Skeletal muscle cell (primary cell): ENCODE data around the gene BCAS3.
A peak's percentile ranks its signal among the peaks of the same experiment; 100 is the strongest.

Source experiments
- DNase-seq: peaks from one replicate; pipeline ENCODE4 v3.0.0-alpha.2; 2010; ENCODE audit warnings: low read depth
- H3K4me3 ChIP-seq: 2 replicates; pipeline ENCODE4 v1.5.1; 2011; ENCODE audit warnings: low read depth, mild to moderate bottlenecking, control low read depth, low read length, moderate library complexity

BCAS3 gene

GRCh38 chr17:61199431-61200338, 522.0 kb downstream of the BCAS3 start:
- no peak for DNase-seq
- H3K4me3 ChIP-seq, result no peak overlapping the region

- no peak overlapping the region for H3K4me3 ChIP-seq
Measured at GRCh38 chr17:61200339-61200715, 522.7 kb downstream of the BCAS3 start.

GRCh38 chr17:61201211-61201610, 523.6 kb downstream of the BCAS3 start:
- H3K4me3 ChIP-seq, result no peak overlapping the region

More at GRCh38 chr17:61200339-61200715, 522.7 kb downstream of the BCAS3 start:
- DNase-seq, result no peak

GRCh38 chr17:61202564-61202963, 524.9 kb downstream of the BCAS3 start:
- no peak overlapping the region for H3K4me3 ChIP-seq
- DNase-seq, result no peak

More at GRCh38 chr17:61201211-61201610, 523.6 kb downstream of the BCAS3 start:
- DNase-seq, result peak; percentile 84

GRCh38 chr17:61203671-61204131, 526.0 kb downstream of the BCAS3 start:
- DNase-seq, result no peak
- no peak overlapping the region for H3K4me3 ChIP-seq

GRCh38 chr17:61204456-61204855, 526.8 kb downstream of the BCAS3 start:
- H3K4me3 ChIP-seq, result no peak overlapping the region
- no peak for DNase-seq

- DNase-seq, result no peak
- no peak overlapping the region for H3K4me3 ChIP-seq
Measured at GRCh38 chr17:61205401-61205800, 527.8 kb downstream of the BCAS3 start.

- DNase-seq, result no peak
- H3K4me3 ChIP-seq, result no peak overlapping the region
Measured at GRCh38 chr17:61205931-61206330, 528.3 kb downstream of the BCAS3 start.

- no peak for DNase-seq
- no peak overlapping the region for H3K4me3 ChIP-seq
Measured at GRCh38 chr17:61206922-61207321, 529.3 kb downstream of the BCAS3 start.

GRCh38 chr17:61208301-61209105, 530.9 kb downstream of the BCAS3 start:
- no peak for DNase-seq
- H3K4me3 ChIP-seq, result no peak overlapping the region

- H3K4me3 ChIP-seq, result no peak overlapping the region
- DNase-seq, result no peak
Measured at GRCh38 chr17:61209106-61209439, 531.4 kb downstream of the BCAS3 start.

GRCh38 chr17:61209525-61209924, 531.9 kb downstream of the BCAS3 start:
- DNase-seq, result no peak
- no peak overlapping the region for H3K4me3 ChIP-seq

GRCh38 chr17:61211236-61211635, 533.6 kb downstream of the BCAS3 start:
- no peak overlapping the region for H3K4me3 ChIP-seq
- no peak for DNase-seq

GRCh38 chr17:61212655-61213054, 535.0 kb downstream of the BCAS3 start:
- DNase-seq, result no peak
- no peak overlapping the region for H3K4me3 ChIP-seq

GRCh38 chr17:61214753-61215152, 537.1 kb downstream of the BCAS3 start:
- no peak for DNase-seq
- no peak overlapping the region for H3K4me3 ChIP-seq

GRCh38 chr17:61216066-61216465, 538.4 kb downstream of the BCAS3 start:
- DNase-seq, result no peak
- no peak overlapping the region for H3K4me3 ChIP-seq

GRCh38 chr17:61217878-61218437, 540.3 kb downstream of the BCAS3 start:
- no peak overlapping the region for H3K4me3 ChIP-seq
- DNase-seq, result no peak

GRCh38 chr17:61218438-61218837, 540.8 kb downstream of the BCAS3 start:
- no peak overlapping the region for H3K4me3 ChIP-seq
- peak; percentile 45 for DNase-seq

GRCh38 chr17:61219460-61219859, 541.8 kb downstream of the BCAS3 start:
- DNase-seq, result peak; percentile 60
- no peak overlapping the region for H3K4me3 ChIP-seq

- DNase-seq, result no peak
- no peak overlapping the region for H3K4me3 ChIP-seq
Measured at GRCh38 chr17:61221181-61221580, 543.5 kb downstream of the BCAS3 start.
